Measurements from ENCODE around the gene RMDN2. TPM values are rescaled to one million over a fixed set of nuclear protein-coding genes. Genes with fewer than 3 reads are reported as not detected.
"Not testable (repeated sequence)": the region's sequence is repeated elsewhere in the genome, so short reads cannot be mapped to it uniquely, and the experiment has no call there.

Gene RMDN2
- total RNA-seq, 5 donors from 2014 or later (not counting 1 experiment from before 2014, with no cell fraction given), result 2.4 to 5.0 (median 3.5) TPM

DNA sequence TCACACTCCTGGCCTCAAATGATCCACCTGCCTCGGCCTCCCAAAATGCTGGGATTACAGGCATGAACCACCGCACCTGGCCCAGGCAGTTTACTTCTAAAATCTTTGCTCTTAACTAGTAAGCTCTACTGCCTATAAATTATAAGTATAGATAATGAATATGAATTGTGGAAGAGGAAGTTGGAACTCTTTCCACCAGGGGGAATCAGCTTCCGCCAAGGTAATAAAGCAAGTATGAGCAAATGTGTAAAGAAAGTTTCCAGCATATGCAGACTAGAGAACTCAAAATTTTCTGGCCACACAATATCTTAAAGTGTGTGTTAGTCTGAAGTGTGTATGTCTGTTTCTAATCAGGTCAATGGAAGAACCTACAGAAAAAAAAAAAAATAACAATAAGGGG lies 68.1 kb downstream of the RMDN2 start:
- Histone ChIP-seq H3K9me3 (no peaks in the 10 kb centered on the region), H3K4me1 (ENCODE audit: control insufficient read depth in 1 of 2, extremely low read depth in 1 of 2, insufficient read depth in 2 of 2, low read length in 2 of 2) (no peaks in the 10 kb centered on the region), H3K4me3 (ENCODE audit: control insufficient read depth in 1 of 2, extremely low read depth in 1 of 2, low read length in 1 of 2) (no peak overlapping the region), H3K27ac (ENCODE audit: low read length) (no peak overlapping the region), H3K36me3 (ENCODE audit: control insufficient read depth in 2 of 2, extremely low read depth in 1 of 2, insufficient read depth in 1 of 2, low read length in 1 of 2) (no peaks in the 10 kb centered on the region), H3K27me3 (replicated peaks in 1 of 2; ENCODE audit: control insufficient read depth in 2 of 2, extremely low read depth in 1 of 2, insufficient read depth in 2 of 2, low read length in 1 of 2) (no peaks in the 10 kb centered on the region)
- WGBS (ENCODE audit: insufficient coverage), result 100% methylated on average over 1 of the region's 3 CpGs
- Mint-ChIP-seq H3K9me3 (no peaks in the 10 kb centered on the region), H3K36me3 (peaks cover 6% of the 10 kb centered on the region), H3K27ac (no peak overlapping the region), H3K4me1 (no peaks in the 10 kb centered on the region), H3K27me3 (no peaks in the 10 kb centered on the region), H3K4me3 (no peak overlapping the region)
- ATAC-seq (replicated peaks in 1 of 4) (no peak), DNase-seq (no peak)
- ChIA-PET POLR2A (no interaction called here), CTCF (interaction anchor here (0.7 to 1.3 kb wide), 2 partner anchors 11 to 116 kb away, joined by 3 to 4 read pairs; no protein-coding TSS in a partner anchor)

DNA sequence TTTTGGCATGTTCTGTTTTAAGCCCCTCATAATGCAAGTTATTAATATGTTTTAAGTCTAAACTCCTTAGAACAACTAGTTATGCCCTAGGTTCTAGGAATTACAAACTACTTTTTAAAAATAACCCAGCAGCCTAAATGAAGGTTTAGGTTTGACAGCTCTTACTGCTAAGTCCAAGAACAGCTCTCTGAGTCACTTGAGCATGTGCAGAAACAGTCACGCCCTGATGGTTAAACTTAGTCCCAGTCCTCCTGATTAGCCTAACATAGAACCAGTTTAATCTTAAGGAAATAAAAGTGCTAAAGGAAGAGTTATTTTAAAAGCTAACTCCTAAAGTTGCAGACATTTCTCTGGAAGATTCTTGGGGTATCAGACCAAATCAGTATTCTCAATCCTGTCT lies 72.5 kb downstream of the RMDN2 start:
- DNase-seq (no peak), ATAC-seq (replicated peaks in 1 of 4) (no peak)
- Histone ChIP-seq H3K4me3 (ENCODE audit: control insufficient read depth in 1 of 2, extremely low read depth in 1 of 2, low read length in 1 of 2) (no peak overlapping the region), H3K4me1 (ENCODE audit: control insufficient read depth in 1 of 2, extremely low read depth in 1 of 2, insufficient read depth in 2 of 2, low read length in 2 of 2) (no peaks in the 10 kb centered on the region), H3K36me3 (ENCODE audit: control insufficient read depth in 2 of 2, extremely low read depth in 1 of 2, insufficient read depth in 1 of 2, low read length in 1 of 2) (peaks cover 0 to 3% of the 10 kb centered on the region in 2 donors), H3K27ac (ENCODE audit: low read length) (no peak overlapping the region), H3K9me3 (no peaks in the 10 kb centered on the region), H3K27me3 (replicated peaks in 1 of 2; ENCODE audit: control insufficient read depth in 2 of 2, extremely low read depth in 1 of 2, insufficient read depth in 2 of 2, low read length in 1 of 2) (no peaks in the 10 kb centered on the region)
- Mint-ChIP-seq H3K27ac (no peak overlapping the region), H3K4me3 (no peak overlapping the region), H3K36me3 (peaks cover 36% of the 10 kb centered on the region), H3K4me1 (no peaks in the 10 kb centered on the region), H3K27me3 (no peaks in the 10 kb centered on the region), H3K9me3 (peaks cover 5 to 10% (median 7%) of the 10 kb centered on the region in 3 donors)
- POLR2A ChIA-PET, result no interaction called here
- WGBS (ENCODE audit: insufficient coverage), result no CpG with 5 or more reads among the region's 1 CpG
- CTCF ChIA-PET, result no interaction called here

DNA sequence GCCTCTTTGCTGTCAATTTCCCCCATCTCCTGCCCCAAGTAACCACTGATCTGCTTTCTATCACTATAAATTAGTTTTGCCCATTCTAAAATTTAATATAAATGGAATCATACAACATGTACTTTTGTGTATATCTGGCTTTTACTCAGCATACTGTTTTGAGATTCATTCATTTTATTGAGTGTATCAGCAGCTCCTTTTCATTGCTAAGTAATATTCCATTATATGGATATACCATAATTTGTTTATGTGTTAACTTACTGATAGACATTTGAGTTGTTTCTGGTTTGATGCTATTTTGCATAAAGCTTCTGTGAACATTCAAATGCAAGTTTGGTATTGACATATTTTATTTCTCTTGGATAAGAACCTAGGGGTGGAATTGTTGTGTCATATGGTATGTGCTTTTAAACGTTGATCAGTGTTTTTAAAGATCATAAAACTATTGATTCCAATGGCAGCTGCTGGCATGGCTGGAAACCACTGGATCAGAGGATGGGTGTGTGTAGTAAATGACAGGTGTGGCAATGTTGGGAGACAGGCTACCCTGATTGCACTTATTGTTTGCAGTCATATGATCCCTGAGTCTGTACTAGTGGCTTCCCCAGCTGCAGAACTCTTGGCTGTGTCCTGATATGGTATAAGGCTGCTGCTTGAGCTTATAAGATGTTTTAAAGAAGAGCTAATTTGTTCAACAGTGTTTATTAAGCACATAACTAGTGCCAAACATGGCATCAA lies 75.6 kb downstream of the RMDN2 start:
- no peaks in the 10 kb centered on the region for H3K4me1 Mint-ChIP-seq
- H3K27ac ChIP-seq (ENCODE audit: low read length), result no peak overlapping the region
- no peak overlapping the region for H3K4me3 Mint-ChIP-seq
- CTCF ChIA-PET, result no interaction called here
- H3K36me3 ChIP-seq (ENCODE audit: control insufficient read depth in 2 of 2, extremely low read depth in 1 of 2, insufficient read depth in 1 of 2, low read length in 1 of 2), result peaks cover 0 to 3% of the 10 kb centered on the region in 2 donors
- no peaks in the 10 kb centered on the region for H3K4me1 ChIP-seq (ENCODE audit: control insufficient read depth in 1 of 2, extremely low read depth in 1 of 2, insufficient read depth in 2 of 2, low read length in 2 of 2)
- H3K27me3 Mint-ChIP-seq, result no peaks in the 10 kb centered on the region
- POLR2A ChIA-PET, result interaction anchor here in 1 of 2 donors (0.5 kb wide), 1 partner anchor 565 kb away, joined by 4 read pairs; no protein-coding TSS in a partner anchor
- H3K9me3 Mint-ChIP-seq, result peaks cover 5 to 10% (median 7%) of the 10 kb centered on the region in 3 donors
- WGBS (ENCODE audit: insufficient coverage), result 92% methylated on average over 1 of the region's 1 CpG
- H3K27me3 ChIP-seq (replicated peaks in 1 of 2; ENCODE audit: control insufficient read depth in 2 of 2, extremely low read depth in 1 of 2, insufficient read depth in 2 of 2, low read length in 1 of 2), result no peaks in the 10 kb centered on the region
- ATAC-seq (replicated peaks in 1 of 4) (no peak), DNase-seq (no peak)
- no peaks in the 10 kb centered on the region for H3K9me3 ChIP-seq
- peaks cover 39% of the 10 kb centered on the region for H3K36me3 Mint-ChIP-seq
- H3K4me3 ChIP-seq (ENCODE audit: control insufficient read depth in 1 of 2, extremely low read depth in 1 of 2, low read length in 1 of 2), result no peak overlapping the region
- no peak overlapping the region for H3K27ac Mint-ChIP-seq

DNA sequence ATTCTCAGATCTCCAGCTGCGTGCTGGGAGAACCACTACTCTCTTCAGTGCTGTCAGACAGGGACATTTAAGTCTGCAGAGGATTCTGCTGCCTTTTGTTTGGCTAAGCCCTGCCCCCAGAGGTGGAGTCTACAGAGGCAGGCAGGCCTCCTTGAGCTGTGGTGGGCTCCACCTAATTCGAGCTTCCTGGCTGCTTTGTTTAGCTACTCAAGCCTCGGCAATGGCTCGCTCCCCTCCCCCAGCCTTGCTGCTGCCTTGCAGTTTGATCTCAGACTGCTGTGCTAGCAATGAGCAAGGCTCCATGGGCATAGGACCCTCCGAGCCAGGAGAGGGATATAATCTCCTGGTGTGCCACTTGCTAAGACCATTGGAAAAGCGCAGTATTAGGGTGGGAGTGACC lies 85.1 kb downstream of the RMDN2 start:
- H3K27ac Mint-ChIP-seq, CTCF ChIA-PET: not testable (repeated sequence)
- peaks cover 47% of the 10 kb centered on the region for H3K36me3 Mint-ChIP-seq

DNA sequence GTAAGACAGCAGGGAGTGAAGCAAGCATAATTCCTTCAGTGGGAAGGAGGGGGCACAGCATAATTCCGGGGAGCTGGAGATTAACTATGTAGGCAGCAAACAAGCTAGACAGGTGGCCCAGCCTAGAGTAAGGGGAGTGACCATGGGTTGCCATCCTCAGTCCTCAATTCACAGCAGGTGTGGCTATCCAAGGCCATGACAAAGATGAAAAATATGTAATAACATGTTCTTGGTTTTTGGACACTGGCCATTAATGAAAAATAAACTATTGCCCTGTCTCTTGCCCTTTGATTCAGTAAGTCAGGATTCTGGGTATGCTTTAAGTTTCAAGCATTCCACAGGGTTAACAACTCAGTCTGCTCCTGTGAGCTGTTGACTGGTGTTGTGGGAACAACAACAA lies 85.9 kb downstream of the RMDN2 start:
- no peaks in the 10 kb centered on the region for H3K9me3 ChIP-seq
- CTCF ChIA-PET, result no interaction called here
- peaks cover 0 to 4% of the 10 kb centered on the region in 2 experiments for H3K27me3 ChIP-seq (replicated peaks in 1 of 2; ENCODE audit: control insufficient read depth in 2 of 2, extremely low read depth in 1 of 2, insufficient read depth in 2 of 2, low read length in 1 of 2)
- WGBS (ENCODE audit: insufficient coverage), result no CpG with 5 or more reads among the region's 1 CpG
- ATAC-seq (replicated peaks in 1 of 4), result no peak
- no peaks in the 10 kb centered on the region for H3K36me3 ChIP-seq (ENCODE audit: control insufficient read depth in 2 of 2, extremely low read depth in 1 of 2, insufficient read depth in 1 of 2, low read length in 1 of 2)
- H3K27ac Mint-ChIP-seq, result no peak overlapping the region
- no peaks in the 10 kb centered on the region for H3K4me1 ChIP-seq (ENCODE audit: control insufficient read depth in 1 of 2, extremely low read depth in 1 of 2, insufficient read depth in 2 of 2, low read length in 2 of 2)
- H3K36me3 Mint-ChIP-seq, result peaks cover 47% of the 10 kb centered on the region
- no peak for DNase-seq
- H3K4me1 Mint-ChIP-seq, result no peaks in the 10 kb centered on the region
- H3K4me3 ChIP-seq (ENCODE audit: control insufficient read depth in 1 of 2, extremely low read depth in 1 of 2, low read length in 1 of 2), result no peak overlapping the region
- no peak overlapping the region for H3K4me3 Mint-ChIP-seq
- no peaks in the 10 kb centered on the region for H3K9me3 Mint-ChIP-seq
- no peak overlapping the region for H3K27ac ChIP-seq (ENCODE audit: low read length)
- H3K27me3 Mint-ChIP-seq, result no peaks in the 10 kb centered on the region
- POLR2A ChIA-PET, result no interaction called here

More for the DNA sequence above, 85.1 kb downstream of the RMDN2 start:
- ATAC-seq (replicated peaks in 1 of 4); DNase-seq; H3K27me3 ChIP-seq (replicated peaks in 1 of 2; ENCODE audit: control insufficient read depth in 2 of 2, extremely low read depth in 1 of 2, insufficient read depth in 2 of 2, low read length in 1 of 2); H3K36me3 ChIP-seq (ENCODE audit: control insufficient read depth in 2 of 2, extremely low read depth in 1 of 2, insufficient read depth in 1 of 2, low read length in 1 of 2); H3K4me1 ChIP-seq (ENCODE audit: control insufficient read depth in 1 of 2, extremely low read depth in 1 of 2, insufficient read depth in 2 of 2, low read length in 2 of 2); H3K4me1 Mint-ChIP-seq; H3K27me3 Mint-ChIP-seq; H3K4me3 Mint-ChIP-seq; H3K27ac ChIP-seq (ENCODE audit: low read length); H3K4me3 ChIP-seq (ENCODE audit: control insufficient read depth in 1 of 2, extremely low read depth in 1 of 2, low read length in 1 of 2); POLR2A ChIA-PET; H3K9me3 Mint-ChIP-seq; H3K9me3 ChIP-seq: not testable (repeated sequence)
- WGBS (ENCODE audit: insufficient coverage), result 65% methylated on average over 4 of the region's 6 CpGs

- Histone ChIP-seq H3K27me3 (replicated peaks in 1 of 2; ENCODE audit: control insufficient read depth in 2 of 2, extremely low read depth in 1 of 2, insufficient read depth in 2 of 2, low read length in 1 of 2) (peaks cover 0 to 4% of the 10 kb centered on the region in 2 experiments), H3K4me1 (ENCODE audit: control insufficient read depth in 1 of 2, extremely low read depth in 1 of 2, insufficient read depth in 2 of 2, low read length in 2 of 2) (no peaks in the 10 kb centered on the region), H3K4me3 (ENCODE audit: control insufficient read depth in 1 of 2, extremely low read depth in 1 of 2, low read length in 1 of 2) (no peak overlapping the region), H3K9me3 (no peaks in the 10 kb centered on the region), H3K27ac (ENCODE audit: low read length) (no peak overlapping the region), H3K36me3 (ENCODE audit: control insufficient read depth in 2 of 2, extremely low read depth in 1 of 2, insufficient read depth in 1 of 2, low read length in 1 of 2) (no peaks in the 10 kb centered on the region)
- Mint-ChIP-seq H3K9me3 (no peaks in the 10 kb centered on the region), H3K27me3 (no peaks in the 10 kb centered on the region), H3K36me3 (peaks cover 37% of the 10 kb centered on the region), H3K4me1 (no peaks in the 10 kb centered on the region), H3K4me3 (no peak overlapping the region), H3K27ac (no peak overlapping the region)
- ATAC-seq (replicated peaks in 1 of 4) (no peak), DNase-seq (no peak)
- WGBS (ENCODE audit: insufficient coverage), result 0% methylated on average over 1 of the region's 3 CpGs
- ChIA-PET CTCF (no interaction called here), POLR2A (no interaction called here)
Observed at GRCh38 chr2:38013158-38013752, 88.2 kb downstream of the RMDN2 start.

All from T-cell (primary cell).